Type B pancreatic cell (in vitro differentiated cells): ENCODE measurements around the gene CCNY. TPM values are rescaled to one million over a fixed set of nuclear protein-coding genes. Genes with fewer than 3 reads are reported as not detected.

ENCODE experiments used
- DNase-seq: peaks from one replicate; pipeline ENCODE4 v3.0.0; 2021; ENCODE audit warnings: mixed read lengths; ENCODE audit not compliant: unreplicated experiment; ENCODE audit errors: extremely low spot score
- H3K27ac Mint-ChIP-seq: 2 replicates; pipeline ENCODE4 v1.8.0; 2021; ENCODE audit warnings: mild to moderate bottlenecking, mixed read lengths
- H3K27me3 Mint-ChIP-seq: 2 replicates; pipeline ENCODE4 v1.8.0; 2021; ENCODE audit warnings: mixed read lengths
- H3K36me3 Mint-ChIP-seq: 2 replicates; pipeline ENCODE4 v1.8.0; 2021; ENCODE audit warnings: mixed read lengths
- H3K4me1 Mint-ChIP-seq: one replicate; pipeline ENCODE4 v1.8.0; 2021; ENCODE audit warnings: mixed read lengths; ENCODE audit not compliant: unreplicated experiment
- H3K4me3 Mint-ChIP-seq: 2 replicates; pipeline ENCODE4 v1.8.0; 2021; ENCODE audit warnings: mild to moderate bottlenecking, mixed read lengths
- H3K9me3 Mint-ChIP-seq: 2 replicates; pipeline ENCODE4 v1.8.0; 2021; ENCODE audit warnings: mixed read lengths
- total RNA-seq: library from RNA; stranded (reverse); gene quantifications from 2 replicates; pipeline ENCODE4 v1.2.1, GENCODE V29; 2021; ENCODE audit warnings: low replicate concordance
- TF ChIP-seq, protein P1 (sequence below): fragments of 200-600 bp; sonication (generic); conservative IDR thresholded peaks from 2 replicates; pipeline ENCODE4 v1.5.0; 2021; ENCODE audit warnings: antibody characterized with exemption, mild to moderate bottlenecking

The CCNY gene
- total RNA-seq, 1 donor from 2014 or later = 74.6 TPM

DNA sequence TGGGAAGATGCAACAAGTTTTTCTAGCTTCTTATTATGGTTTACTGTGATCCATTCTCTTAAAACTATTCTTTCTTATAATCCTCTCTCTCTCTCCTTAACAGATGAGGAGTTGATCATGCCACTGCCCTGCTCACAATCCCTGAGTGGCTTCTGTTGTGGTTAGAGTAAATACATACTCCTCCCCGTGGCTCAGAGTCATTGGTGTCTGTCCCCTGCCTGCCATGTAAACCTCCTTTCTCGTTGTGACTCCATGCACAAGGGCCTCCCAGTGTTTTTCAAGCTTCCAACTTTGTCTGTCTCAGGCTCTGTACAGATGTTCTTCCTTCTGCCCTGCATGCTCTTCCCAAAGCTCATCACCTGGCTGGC lies 20.4 kb downstream of the CCNY start:
- TF ChIP-seq, protein P1, sequence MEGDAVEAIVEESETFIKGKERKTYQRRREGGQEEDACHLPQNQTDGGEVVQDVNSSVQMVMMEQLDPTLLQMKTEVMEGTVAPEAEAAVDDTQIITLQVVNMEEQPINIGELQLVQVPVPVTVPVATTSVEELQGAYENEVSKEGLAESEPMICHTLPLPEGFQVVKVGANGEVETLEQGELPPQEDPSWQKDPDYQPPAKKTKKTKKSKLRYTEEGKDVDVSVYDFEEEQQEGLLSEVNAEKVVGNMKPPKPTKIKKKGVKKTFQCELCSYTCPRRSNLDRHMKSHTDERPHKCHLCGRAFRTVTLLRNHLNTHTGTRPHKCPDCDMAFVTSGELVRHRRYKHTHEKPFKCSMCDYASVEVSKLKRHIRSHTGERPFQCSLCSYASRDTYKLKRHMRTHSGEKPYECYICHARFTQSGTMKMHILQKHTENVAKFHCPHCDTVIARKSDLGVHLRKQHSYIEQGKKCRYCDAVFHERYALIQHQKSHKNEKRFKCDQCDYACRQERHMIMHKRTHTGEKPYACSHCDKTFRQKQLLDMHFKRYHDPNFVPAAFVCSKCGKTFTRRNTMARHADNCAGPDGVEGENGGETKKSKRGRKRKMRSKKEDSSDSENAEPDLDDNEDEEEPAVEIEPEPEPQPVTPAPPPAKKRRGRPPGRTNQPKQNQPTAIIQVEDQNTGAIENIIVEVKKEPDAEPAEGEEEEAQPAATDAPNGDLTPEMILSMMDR = no peak
- no peak for DNase-seq
- Mint-ChIP-seq H3K27me3 (no peaks in the 10 kb centered on the region), H3K36me3 (peaks cover 3% of the 10 kb centered on the region), H3K27ac (no peak overlapping the region), H3K9me3 (peaks cover 4% of the 10 kb centered on the region), H3K4me1 (peaks cover 31% of the 10 kb centered on the region), H3K4me3 (no peak overlapping the region)

DNA sequence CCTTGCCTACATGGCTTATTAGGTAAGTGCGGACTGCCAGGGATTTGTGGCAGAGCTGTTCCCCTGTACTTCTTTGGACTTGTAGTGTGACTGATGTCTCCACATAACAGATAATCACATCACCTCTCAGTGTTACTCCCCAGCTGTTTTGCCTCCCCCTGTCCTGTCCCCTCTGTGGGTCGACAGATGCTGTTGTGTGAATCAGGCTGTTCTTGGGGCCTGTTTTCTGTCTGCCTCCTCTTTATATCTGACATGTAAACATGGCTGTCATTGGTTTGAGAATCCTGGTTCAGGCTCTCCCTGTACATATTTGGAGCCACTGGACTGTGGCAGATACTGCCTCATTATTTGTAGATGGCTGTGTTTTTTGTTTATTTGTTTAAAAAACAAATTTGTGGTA lies 22.7 kb downstream of the CCNY start:
- Mint-ChIP-seq H3K4me1 (peaks cover 22% of the 10 kb centered on the region), H3K4me3 (no peak overlapping the region), H3K27me3 (no peaks in the 10 kb centered on the region), H3K36me3 (peaks cover 5% of the 10 kb centered on the region), H3K27ac (no peak overlapping the region), H3K9me3 (no peaks in the 10 kb centered on the region)
- DNase-seq = no peak
- TF ChIP-seq, protein P1 = no peak

DNA sequence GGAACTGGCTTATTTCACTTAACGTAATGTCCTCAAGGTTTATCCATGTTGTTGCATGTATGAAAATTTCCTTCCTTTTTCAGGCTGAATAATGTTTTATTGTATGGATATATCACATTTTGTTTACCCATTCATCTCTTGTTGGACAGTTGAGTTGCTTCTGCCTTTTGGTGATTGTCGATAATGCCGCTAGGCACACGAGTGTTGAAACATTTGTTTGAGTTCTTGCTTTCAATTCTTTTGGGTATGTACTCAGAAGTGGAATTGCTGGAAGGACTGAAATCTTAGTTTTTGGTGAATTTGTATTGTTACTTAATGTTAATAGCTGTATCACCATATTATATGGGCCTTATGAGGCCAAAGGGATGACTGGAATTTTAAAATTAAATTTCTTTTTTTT lies 23.6 kb downstream of the CCNY start:
- TF ChIP-seq, protein P1 = no peak
- Mint-ChIP-seq H3K36me3 (peaks cover 5% of the 10 kb centered on the region), H3K27ac (no peak overlapping the region)

DNA sequence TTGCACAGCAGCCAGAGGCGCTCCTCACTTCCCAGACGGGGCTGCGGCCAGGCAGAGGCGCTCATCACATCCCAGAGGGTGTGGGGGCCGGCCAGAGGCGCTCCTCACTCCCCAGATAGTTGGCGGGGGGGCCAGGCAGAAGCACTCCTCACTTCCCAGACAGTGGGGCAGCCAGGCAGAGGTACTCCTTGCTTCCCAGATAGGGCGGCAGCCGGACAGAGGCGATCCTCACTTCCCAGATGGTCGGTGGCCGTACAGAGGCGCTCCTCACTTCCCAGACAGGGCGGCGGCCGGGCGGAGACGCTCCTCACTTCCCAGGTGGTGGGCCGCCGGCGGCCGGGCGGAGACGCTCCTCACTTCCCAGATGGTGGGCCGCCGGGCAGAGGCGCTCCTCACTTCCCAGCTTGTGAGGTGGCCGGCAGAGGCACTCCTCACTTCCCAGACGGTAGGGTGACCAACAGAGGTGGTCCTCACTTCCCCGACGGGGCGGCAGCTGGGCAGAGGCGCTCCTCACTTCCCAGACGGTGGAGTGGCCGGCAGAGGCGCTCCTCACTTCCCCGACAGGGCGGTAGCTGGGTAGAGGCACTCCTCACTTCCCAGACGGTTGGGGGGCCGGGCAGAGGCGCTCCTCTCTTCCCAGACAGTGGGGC lies 26.5 kb downstream of the CCNY start:
- TF ChIP-seq, protein P1 = no peak
- DNase-seq = no peak
- H3K9me3 Mint-ChIP-seq = no peaks in the 10 kb centered on the region
- H3K4me3 Mint-ChIP-seq = no peak overlapping the region
- no peaks in the 10 kb centered on the region for H3K27me3 Mint-ChIP-seq
- H3K27ac Mint-ChIP-seq = no peak overlapping the region
- peaks cover 5% of the 10 kb centered on the region for H3K36me3 Mint-ChIP-seq
- peaks cover 13% of the 10 kb centered on the region for H3K4me1 Mint-ChIP-seq

More for the DNA sequence above, 23.6 kb downstream of the CCNY start:
- no peaks in the 10 kb centered on the region for H3K27me3 Mint-ChIP-seq
- no peaks in the 10 kb centered on the region for H3K9me3 Mint-ChIP-seq
- no peak overlapping the region for H3K4me3 Mint-ChIP-seq
- H3K4me1 Mint-ChIP-seq = peaks cover 22% of the 10 kb centered on the region
- DNase-seq = no peak

DNA sequence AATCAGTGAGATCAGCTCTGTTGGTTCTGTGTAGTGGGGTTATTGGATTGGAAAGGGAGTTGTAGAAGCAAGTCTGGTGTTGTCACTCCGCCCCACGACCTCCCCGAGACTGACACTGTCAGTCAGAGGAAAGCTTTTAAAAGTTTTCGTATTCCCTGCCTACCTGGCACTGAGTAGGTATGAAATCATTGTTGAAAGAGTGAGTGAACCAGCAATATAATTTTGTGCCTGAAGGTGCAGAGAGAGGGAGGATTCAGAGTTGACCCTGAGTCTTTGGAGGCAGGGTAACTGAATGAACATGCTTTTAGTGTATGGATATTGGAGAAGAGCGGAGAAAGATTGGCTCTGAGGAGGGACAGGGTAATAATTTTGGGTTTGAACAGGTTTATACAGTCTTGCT lies 27.3 kb downstream of the CCNY start:
- Mint-ChIP-seq H3K27me3 (no peaks in the 10 kb centered on the region), H3K4me3 (no peak overlapping the region), H3K9me3 (no peaks in the 10 kb centered on the region), H3K27ac (no peak overlapping the region), H3K4me1 (peaks cover 20% of the 10 kb centered on the region), H3K36me3 (peaks cover 5% of the 10 kb centered on the region)
- TF ChIP-seq, protein P1 = no peak
- no peak for DNase-seq
